GM20000 (cell line): ENCODE data around the gene PRR33.
A peak's percentile ranks its signal among the peaks of the same experiment; 100 is the strongest.

ENCODE experiments used
- DNase-seq: peaks from one replicate; pipeline ENCODE4 v3.0.0; 2012; ENCODE audit warnings: low spot score
- CTCF ChIP-seq: IDR thresholded peaks from 2 replicates; pipeline ENCODE4 v1.5.1; 2012; ENCODE audit warnings: mild to moderate bottlenecking, control low read depth; ENCODE audit errors: extremely low read depth, missing control alignments

PRR33 gene

GRCh38 chr11:1921574-1922141, 30.0 kb upstream of the PRR33 start:
- TF ChIP-seq CTCF = no peak
- peak; percentile 25 for DNase-seq

- no peak for TF ChIP-seq CTCF
- DNase-seq = peak; percentile 29
These were observed 29.3 kb upstream of the PRR33 start for GRCh38 chr11:1920909-1921573.

GRCh38 chr11:1920128-1920908, 28.6 kb upstream of the PRR33 start:
- peak; percentile 24 for DNase-seq

GRCh38 chr11:1919391-1920127, 27.9 kb upstream of the PRR33 start, which contains the start of gene TNNT3:
Gene TNNT3, plus strand, starts transcription at chr11:1919703. Its CDS starts 3,172 bp downstream, at chr11:1922875.
- peak; percentile 45 for DNase-seq
- no peak for TF ChIP-seq CTCF

More at GRCh38 chr11:1920128-1920908, 28.6 kb upstream of the PRR33 start:
- TF ChIP-seq CTCF = no peak

- peak; percentile 17 for TF ChIP-seq CTCF
- DNase-seq = peak; percentile 51
These were observed 27.0 kb upstream of the PRR33 start for GRCh38 chr11:1918436-1919315.

- TF ChIP-seq CTCF = peak; percentile 25
- peak; percentile 54 for DNase-seq
These were observed 26.1 kb upstream of the PRR33 start for GRCh38 chr11:1917523-1918435.
